CD4-positive, alpha-beta T cell treated with Interleukin-4 for 4 hours (primary cell): ENCODE data around the gene CHN1.

Experiments
- DNase-seq: peaks from one replicate; pipeline ENCODE4 v3.0.0-alpha.2; 2020

The CHN1 gene

DNA sequence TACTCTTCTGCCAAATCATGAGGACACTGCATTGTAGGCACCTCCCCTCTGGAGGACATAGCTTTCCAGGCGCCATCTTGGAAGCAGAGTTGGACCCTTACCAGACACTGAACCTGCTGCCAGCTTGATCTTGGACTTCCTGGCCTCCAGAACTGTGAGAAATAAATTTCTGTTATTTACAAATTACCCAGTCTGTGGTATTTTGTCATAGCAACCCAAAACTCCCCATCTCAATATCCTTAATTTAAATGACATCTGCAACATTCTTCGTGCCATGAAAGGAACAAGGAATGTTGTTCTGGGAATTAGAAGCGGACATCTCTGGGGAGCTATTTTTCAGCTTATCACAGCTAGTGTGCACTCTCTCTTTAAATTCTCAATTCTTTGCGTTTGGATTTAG, 183.6 kb downstream of the CHN1 start:
- DNase-seq = no peak

DNA sequence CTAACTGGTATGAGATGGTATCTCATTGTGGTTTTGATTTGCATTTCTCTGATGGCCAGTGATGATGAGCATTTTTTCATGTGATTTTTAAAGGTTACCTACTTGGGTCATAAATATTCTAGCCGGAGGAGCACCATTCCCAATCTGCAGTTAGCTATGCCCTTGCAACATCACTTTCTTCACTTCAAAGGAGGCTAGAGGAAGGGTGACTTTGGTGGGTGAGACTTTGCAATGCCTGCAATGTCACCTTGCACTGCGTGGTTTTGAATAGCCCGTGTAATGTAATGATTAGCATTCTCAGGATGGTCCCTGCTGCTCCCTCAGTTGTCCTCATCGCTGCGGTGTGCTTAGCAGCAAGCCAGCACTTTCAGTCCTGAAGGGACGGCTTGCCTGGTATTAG, 184.8 kb downstream of the CHN1 start:
- DNase-seq = no peak

DNA sequence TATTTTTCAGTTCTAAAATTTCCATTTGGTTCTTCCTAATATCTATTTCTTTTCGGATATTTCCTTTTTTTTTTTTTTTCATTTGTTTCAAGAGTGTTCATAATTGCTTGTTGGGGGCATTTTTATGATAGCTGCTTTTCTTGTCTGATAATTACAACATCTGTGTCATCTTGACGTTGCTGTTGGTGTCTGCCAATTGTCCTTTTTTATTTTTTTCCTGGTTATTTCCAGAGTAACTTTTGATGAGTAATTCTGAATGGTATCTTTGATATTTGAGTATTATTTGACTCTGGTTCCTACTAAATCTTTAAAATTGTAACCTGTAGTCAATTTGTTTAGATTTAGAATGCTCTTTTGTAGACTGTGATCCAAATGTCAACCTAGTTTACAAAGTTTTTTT, 189.7 kb downstream of the CHN1 start:
- DNase-seq = no peak

DNA sequence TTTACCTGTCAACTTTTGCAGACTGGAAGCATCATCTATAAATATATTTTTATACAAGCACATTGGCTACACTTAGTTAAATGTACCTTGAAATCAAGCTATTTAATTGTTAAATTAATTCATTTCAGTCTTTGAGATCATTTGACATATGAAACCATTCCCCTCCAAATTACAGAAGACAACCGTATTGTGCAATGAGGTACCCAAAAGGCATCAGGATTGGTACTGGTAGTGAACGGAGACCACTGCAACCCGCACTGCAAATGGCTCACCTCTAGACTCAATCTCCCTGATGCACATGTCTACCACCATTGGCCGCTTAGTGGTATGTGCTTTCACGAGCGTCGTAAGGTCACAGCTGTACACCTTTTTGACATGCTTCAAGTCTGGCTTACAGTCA, 193.1 kb downstream of the CHN1 start:
- no peak for DNase-seq

DNA sequence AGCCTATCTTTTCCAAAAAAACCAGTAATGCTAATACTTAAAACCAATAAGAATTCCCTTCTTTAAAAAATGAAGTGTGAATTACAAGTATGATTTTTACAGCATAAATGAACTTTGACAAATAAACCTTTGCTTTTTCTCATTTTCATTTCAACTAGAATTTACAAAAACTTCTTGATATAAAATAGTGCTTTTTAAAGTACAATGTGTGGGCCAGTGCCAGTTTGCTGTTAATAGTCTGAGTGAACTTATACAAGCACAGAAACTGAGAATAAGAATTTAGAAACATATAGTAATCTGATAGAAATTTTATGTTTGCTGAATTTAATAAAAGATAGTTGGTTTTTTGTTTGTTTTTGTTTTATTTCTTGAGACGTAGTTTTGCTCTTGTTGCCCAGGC, 197.2 kb downstream of the CHN1 start:
- DNase-seq = no peak

DNA sequence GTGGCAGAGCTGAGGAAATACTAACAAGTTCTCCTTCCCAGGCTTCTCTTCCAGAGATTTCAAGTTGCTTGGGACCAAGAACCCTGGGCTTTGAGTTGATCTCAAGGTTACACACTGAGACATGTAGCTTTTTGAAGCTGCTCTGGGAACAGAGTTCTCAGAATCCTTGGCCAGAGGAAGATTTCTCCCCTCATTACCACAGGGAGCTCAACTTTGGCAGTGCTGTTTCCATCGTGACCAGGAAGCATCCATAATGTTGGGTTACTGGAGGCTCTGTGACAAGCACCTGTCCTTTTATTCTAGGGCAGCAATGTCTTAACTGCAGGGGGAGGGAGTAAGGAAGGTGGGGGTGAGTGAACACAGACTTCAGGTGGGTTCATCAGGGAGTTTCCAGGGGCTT, 199.4 kb downstream of the CHN1 start:
- no peak for DNase-seq

DNA sequence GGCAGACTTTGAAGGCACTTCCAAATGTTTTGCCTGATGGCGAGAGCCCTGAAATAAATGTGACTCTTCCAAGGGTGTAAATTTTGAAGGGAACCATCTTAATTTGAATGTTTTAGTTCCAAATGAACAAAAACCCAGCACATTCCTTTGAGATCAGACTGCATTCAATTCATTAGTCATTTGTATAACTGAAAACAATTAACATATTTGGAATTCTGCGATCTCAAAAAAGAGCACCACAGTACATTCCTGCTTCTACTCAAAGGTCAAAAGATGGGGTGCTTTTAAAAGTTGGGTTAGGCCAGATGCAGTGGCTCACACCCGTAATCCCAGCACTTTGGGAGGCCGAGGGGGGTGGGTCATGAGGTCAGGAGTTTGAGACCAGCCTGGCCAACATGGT, 202.7 kb downstream of the CHN1 start:
- DNase-seq = no peak

DNA sequence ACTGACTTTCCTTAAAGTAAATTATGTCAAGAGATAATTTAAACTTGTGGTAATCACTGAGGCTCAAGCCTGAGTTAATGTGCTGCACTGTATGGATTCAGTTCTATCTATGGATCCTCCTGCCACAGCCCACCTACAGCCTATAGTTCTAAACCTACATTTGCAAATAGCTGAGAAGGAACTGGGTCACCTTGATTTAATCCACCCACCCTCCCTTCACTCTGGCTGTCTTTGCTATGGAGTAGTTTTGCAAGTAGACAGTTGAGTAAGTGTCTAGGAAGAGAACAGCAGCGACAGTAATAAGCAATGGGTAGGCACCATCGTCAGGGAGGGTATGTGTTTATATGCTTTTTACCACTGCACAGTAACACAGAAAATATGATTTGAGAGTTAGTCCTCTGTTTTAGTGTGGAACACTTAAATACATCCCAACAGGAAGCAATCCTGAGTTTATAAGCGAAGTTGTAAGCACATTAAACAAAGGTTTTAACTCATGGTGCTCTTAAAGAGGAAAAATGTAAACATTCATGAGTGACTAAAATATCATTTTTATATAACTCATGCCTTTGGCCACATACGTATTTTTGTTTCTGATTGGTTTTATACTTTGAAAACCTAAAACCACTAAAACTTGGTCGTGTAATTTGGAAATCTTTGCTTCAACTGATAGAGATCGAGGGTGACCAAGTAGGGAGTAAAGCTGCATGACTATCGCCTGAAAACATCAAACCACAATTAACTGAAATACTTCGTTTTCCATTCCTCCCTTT, 204.6 kb downstream of the CHN1 start:
- DNase-seq = no peak

DNA sequence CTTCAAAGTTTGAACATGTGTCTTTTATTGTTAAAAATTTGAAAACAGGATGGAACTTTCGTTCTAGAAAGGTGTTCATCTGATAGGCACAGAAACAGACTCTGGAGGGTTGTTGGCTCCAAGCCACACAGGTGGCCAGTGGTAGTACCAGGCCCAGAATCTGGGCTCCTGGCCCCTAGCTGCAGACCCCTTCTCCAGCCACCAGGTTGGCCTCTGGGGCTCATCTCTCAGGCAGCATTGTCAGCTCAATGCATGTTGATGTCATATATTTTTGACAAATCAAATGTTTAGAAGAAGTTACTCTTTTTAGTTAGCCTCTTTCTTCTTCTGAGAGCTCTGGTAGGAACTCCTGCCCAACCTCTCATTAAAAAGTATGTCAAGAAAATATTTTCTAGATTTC, 206.4 kb downstream of the CHN1 start:
- DNase-seq = no peak

DNA sequence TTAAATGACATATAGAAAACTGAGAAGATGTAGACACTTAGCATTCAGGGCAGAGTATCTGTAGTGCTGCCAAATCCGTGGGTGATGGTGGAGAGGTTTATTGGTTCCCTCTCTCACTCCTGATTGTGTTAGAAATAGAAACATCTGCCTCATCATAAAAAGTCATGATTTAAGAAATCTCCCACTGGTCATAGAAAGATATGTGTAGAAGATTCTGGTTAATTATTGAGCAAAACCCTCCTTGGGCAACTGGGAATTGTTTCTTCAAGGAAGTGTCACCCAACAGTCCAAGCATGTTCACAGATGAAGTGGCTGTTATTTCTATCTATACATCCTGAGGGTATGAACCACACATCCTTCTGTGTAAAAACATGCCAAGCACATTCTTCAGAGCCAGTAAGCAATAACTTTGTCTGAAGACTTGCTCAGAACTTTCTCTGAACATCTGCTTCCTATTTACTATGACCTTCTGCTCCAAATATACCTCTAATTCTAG, 207.4 kb downstream of the CHN1 start:
- DNase-seq = no peak

DNA sequence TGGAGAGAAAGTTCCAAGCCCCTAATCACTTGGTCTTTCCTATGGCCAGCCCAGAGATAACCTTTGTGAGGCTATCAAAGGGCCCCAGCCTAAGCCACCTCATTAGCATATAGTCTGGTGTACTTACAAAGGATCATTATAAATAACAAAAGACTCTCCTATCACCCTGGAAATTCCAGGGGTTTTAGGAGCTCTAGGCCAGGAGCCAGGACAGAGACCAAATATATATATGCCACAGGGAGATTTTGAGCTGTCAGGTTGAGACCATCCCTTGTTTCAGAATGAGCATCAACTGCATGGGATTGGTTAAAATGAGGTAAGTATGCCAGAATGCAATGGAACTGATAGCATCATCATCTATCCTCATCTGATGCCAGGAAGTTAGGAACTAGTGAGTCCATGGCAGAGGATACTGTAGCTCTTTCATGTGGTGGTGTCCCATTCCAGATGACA, 208.8 kb downstream of the CHN1 start:
- DNase-seq = no peak

DNA sequence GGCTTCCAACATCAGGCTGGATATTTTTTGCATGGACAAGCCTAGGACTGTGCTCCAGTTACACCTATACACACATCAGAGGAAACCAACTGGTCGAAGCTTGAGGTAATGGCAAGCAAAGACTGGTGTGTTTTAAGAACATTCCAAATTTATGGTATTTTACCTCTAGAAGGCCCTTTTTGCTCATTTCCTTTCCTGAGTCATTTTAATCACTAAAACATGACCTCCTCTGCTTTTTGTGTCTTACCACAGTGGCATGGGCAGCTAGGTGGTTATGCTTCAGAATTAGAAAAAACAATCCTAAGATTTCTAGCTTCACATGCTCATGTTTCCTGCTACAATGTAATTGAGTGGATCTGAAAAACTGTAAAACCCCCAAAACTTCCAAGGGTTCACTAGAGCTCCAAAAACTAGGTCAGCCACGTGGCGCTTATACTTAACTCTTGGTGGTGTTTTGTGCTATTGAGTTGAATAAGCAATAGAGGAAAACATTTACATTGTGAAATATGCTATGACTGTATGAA, 210.3 kb downstream of the CHN1 start:
- DNase-seq = no peak

DNA sequence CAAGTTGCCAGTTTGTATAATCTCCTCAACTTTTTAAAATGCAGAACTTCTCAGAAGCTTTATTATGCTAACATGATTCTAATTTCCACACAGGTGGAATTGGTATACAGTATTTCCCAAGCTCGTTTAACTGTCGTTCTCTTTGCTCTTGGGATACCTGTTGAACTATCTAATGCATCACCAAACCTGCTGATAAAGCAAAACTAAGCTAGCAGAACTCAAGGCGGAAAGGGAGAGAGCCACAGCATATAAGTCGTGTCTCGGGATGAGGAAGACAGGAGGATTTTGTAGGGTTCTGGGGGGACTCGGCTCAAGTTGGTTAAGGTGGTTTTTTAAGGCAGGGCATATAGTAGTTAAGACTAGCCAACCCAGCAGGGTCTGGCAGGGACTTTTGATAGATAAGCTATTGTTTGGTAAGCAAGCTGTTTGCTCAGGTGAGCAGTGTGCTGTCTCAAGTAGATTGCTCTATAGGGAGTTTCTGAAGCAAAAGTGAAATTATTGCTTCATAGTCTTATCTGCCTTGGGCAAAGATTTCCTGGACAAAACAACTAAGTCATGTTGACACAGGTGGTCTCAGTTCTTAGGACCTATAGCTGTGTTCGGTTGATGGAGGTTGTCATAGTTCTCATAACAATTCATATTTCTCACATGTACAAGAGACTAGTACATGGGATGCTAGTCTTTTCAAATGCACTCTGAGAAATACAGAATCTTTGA, 212.7 kb downstream of the CHN1 start:
- DNase-seq = no peak

DNA sequence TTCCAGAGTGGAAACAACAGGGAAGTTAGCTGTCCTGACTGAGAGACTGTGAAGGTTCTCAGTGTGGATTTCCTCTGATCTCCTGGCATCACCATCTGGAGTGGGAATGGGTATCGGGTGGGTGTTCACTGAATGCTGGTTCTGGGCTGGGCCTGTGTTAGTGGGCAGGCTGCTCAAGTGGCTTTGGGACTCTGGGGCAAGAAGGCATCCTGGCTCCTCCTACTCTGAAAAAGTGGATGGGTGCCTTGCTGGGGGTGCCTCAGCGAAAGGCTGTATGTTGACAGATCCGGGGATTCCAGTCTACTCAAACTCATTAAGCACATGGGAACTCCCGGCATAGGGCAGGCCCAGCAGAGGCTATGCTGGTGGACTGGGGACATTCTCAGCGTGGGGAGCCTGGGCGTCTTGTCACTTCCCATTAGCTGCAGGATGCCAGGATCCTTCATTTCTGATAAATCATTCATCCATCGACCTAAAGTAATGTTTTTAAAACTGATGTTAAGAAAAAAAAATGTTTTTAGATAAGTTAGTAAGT, 213.4 kb downstream of the CHN1 start:
- no peak for DNase-seq

DNA sequence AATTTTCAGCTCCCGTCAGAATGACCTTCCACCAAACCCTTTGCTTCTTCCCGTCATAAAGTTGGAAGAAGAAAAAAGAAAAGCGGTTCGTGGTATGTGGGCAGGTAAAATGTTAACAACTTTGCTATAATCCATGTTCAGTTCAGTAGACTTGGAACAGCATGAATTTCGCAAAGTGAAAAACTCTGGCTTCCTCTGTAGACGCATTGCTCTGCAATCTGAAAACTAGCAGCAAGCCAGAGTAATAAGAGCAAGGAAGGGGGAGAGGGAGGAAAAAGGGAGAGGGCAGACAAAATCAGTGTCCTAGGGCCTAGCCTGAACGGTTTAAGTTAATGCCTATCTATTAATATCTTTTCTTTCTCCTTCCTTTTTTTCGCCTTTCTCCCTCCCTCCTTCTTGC, 214.2 kb downstream of the CHN1 start:
- DNase-seq = no peak

DNA sequence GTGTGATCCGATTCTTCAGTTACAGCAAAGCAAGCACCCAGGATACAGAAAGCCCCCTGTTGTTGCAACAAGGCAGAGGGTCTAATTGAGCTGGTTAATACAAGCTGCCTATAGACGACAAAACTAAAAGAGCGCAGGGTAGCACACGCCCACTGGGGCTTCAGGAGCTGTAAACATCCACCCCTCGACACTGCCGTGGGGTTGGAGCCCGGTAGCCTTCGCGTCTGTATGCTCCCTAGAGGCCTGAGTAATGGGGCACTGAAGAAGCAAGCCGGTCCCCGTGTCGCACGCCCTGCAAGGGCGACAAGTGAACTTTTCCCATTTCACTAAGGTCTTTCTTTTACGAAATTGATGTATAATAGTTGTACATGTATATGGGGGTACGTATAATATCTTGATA, 216.2 kb downstream of the CHN1 start:
- DNase-seq = no peak

DNA sequence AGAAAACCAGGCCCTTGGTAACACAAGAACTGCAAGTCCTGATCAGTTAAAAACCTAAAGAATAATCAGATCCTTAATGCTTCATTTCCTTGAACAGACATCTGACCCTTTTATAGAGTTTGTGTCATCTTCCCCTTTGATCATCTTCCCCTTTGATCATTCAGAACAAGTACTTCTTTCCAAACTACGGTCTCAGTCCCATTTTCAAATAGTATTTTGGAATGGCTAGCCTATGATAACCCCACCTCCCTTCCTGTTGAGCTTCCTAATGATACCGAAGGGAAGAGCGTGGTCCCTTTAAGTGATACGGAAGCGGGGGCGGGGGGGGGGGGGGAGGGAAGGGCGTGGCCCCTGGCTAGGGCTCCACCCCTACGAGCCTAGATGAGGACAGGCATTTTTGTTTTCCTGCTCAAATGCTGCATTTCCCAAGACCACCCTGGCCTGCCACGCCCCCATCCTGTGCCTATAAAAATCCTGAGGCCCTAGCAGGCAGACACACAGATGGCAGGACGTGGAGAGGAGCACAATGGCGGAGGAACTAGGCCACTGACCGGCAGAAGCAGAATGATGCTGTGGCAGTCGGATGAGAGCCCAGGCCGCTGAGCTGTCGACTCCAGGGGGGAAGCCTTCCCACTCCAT, 216.8 kb downstream of the CHN1 start:
- no peak for DNase-seq

DNA sequence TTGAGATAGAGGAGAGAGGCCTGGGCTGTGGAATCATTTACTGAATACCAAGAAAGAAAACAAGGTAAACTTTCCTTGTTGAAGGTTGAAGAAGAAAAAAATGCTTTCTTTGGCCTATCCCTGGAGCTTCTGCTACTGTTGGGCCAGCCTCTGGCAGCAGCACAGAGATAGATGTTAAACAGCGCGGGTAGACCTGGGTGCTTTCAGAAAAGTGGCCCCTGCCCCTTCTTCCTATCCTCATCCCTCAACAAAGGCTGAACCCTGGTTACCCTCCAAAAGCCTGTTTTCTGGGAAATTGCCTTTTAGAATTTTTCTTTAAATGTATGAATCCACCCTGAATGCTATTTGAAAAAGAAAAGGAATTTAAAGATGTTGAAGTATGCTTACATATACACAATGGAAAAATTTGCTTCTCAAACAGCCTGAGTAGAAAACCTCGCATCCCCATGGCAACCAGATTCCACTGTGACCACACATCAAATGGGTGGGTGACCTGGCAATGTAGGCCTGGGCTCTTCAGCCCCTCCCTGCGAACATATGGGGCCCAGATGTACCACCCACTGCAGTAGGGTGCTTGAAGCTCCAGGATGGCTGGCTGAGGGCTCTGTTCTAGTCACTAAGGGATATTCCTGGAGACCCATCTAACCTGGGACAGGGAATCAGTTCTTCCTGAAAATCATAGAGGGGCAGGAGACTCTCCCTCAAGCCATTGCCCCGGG, 217.5 kb downstream of the CHN1 start:
- DNase-seq = no peak

DNA sequence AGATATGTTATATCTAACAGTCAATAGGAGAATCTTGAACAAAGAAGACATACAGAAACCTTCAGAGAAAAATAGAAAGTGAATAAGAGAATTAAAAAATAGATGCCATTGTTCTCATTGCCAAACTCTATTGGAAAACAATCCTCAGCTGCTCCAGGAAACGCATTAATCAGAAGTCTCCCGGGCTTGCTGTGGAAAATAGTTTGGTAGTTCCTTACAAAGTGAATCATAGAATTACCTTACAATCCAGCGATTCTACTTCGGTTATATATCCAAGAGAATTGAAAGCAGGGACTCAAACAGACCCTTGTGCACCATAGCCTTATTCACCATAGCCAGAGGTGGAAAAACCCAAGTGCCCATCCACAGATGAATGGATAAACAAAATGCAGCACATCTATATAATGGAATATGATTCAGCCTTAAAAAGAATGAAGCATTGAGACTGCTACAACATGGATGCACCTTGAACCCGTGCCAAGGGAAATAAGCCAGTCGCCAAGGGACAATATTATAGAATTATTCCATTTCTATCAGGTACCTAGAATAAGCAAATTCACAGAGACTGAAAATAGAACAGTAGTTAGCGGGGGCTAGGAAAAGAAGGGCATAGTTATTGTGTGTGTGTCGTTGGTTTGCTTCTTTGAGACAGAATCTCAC, 219.0 kb downstream of the CHN1 start:
- DNase-seq = no peak

DNA sequence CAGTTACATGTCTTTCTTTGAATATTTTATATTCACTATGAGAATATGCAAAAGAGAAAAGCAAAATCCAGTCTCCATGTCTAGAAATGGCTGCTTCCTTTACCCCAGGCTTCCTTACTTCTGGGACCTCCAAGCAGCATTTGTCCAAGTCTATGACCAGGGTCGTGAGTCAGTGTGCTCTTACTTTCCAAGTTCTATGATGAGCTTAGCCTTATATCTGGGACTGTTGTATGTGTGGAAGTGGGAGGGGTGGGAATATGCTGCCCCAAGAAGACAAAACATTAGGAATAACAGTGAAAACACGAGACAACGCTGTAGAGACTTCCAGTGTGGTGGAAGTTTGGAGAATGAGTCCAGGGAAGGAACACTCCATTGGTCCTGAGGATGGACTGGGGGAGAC, 219.7 kb downstream of the CHN1 start:
- no peak for DNase-seq

DNA sequence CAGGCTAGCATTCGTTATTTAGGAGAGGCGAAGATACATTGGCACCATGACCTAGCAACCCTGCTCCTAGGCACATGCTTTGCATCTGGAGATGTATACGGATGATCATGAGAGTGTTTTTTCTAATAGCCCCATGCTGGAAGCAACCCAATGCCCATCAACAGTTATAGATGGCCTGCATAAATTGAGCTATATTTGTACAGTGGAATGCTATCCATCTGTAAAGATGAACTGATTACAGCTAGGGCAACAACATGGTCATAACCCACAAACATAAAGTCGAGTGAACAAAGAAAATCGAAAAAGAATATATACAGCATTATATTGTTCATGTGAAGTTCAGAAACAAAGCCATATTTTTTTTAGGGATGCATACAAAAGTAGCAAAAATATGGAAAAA, 220.3 kb downstream of the CHN1 start:
- no peak for DNase-seq

DNA sequence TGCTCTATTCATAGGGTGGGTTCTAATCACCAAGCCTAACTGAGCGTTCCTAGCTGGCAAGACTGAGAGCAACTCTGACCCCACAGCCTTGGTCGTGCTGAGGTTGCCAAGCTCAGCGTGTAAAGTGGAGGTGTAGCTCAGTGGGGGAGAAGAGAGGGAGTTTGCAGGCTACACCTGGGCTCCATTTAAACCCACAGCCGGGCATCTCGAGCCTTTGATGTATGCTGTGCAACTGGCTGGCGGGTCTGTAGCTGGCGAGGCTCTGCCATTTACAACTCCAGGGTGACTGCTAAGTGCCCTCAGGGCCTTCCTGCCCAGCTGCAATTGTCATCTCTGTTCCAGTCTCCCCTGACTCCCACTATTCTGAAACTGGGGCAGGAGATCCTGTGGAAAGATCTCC, 220.9 kb downstream of the CHN1 start:
- DNase-seq = no peak
